ENCODE measurements around the gene CLRN2. TPM values are rescaled to one million over a fixed set of nuclear protein-coding genes. Genes with fewer than 3 reads are reported as not detected.

Gene CLRN2, protein sequence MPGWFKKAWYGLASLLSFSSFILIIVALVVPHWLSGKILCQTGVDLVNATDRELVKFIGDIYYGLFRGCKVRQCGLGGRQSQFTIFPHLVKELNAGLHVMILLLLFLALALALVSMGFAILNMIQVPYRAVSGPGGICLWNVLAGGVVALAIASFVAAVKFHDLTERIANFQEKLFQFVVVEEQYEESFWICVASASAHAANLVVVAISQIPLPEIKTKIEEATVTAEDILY
- total RNA-seq: not detected
- polyA plus RNA-seq (2013, experiment 1 of 2): not detected
- polyA plus RNA-seq (2013, experiment 2 of 2): not detected
- long read RNA-seq, experiment 1: 0 reads
- long read RNA-seq, experiment 2: 0 reads
- long read RNA-seq, experiment 3: 0 reads
- long read RNA-seq, experiment 4: 0 reads

GRCh38 chr4:17514865-17515264, at the start of gene CLRN2:
Gene CLRN2 (plus strand): TSS chr4:17515165. CDS start chr4:17515267, 102 bp downstream.
- no peak within 1 kb of the TSS for H3K4me3 ChIP-seq (ENCODE audit: low read length)
- peaks cover 32% of the 10 kb centered on the region for H3K4me1 Mint-ChIP-seq
- WGBS, 2 experiments (ENCODE audit: insufficient coverage in 1 of 2, insufficient read length in 1 of 2): 89 to 90% methylated on average over 6 to 9 of the region's 9 CpGs
- H3K9me3 Mint-ChIP-seq: no peaks in the 10 kb centered on the region
- H3K36me3 ChIP-seq (ENCODE audit: control insufficient read depth, insufficient read depth, low read length): no peaks in the 10 kb centered on the region
- DNase-seq: no peak
- H3K27ac ChIP-seq (ENCODE audit: low read depth, low read length): no peak within 1 kb of the TSS
- no peaks in the 10 kb centered on the region for H3K36me3 Mint-ChIP-seq (ENCODE audit: low read depth)
- TF ChIP-seq, protein P1, sequence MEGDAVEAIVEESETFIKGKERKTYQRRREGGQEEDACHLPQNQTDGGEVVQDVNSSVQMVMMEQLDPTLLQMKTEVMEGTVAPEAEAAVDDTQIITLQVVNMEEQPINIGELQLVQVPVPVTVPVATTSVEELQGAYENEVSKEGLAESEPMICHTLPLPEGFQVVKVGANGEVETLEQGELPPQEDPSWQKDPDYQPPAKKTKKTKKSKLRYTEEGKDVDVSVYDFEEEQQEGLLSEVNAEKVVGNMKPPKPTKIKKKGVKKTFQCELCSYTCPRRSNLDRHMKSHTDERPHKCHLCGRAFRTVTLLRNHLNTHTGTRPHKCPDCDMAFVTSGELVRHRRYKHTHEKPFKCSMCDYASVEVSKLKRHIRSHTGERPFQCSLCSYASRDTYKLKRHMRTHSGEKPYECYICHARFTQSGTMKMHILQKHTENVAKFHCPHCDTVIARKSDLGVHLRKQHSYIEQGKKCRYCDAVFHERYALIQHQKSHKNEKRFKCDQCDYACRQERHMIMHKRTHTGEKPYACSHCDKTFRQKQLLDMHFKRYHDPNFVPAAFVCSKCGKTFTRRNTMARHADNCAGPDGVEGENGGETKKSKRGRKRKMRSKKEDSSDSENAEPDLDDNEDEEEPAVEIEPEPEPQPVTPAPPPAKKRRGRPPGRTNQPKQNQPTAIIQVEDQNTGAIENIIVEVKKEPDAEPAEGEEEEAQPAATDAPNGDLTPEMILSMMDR (conservative IDR thresholded peaks at IDR 0.05): no peak
- no peak within 1 kb of the TSS for H3K27ac Mint-ChIP-seq
- no peak within 1 kb of the TSS for H3K9ac ChIP-seq (ENCODE audit: extremely low read depth, low read length, poor library complexity, severe bottlenecking)
- H3K9me3 ChIP-seq (ENCODE audit: control insufficient read depth, low read length): no peaks in the 10 kb centered on the region
- no peak within 1 kb of the TSS for H3K4me3 Mint-ChIP-seq
- peaks cover 56% of the 10 kb centered on the region for H3K27me3 Mint-ChIP-seq (ENCODE audit: insufficient read depth)
- no peaks in the 10 kb centered on the region for H3K4me1 ChIP-seq (ENCODE audit: control insufficient read depth, insufficient read depth, low read length)
- H3K27me3 ChIP-seq (ENCODE audit: control insufficient read depth, insufficient read depth, low read length, poor library complexity, severe bottlenecking): no peaks in the 10 kb centered on the region

DNA sequence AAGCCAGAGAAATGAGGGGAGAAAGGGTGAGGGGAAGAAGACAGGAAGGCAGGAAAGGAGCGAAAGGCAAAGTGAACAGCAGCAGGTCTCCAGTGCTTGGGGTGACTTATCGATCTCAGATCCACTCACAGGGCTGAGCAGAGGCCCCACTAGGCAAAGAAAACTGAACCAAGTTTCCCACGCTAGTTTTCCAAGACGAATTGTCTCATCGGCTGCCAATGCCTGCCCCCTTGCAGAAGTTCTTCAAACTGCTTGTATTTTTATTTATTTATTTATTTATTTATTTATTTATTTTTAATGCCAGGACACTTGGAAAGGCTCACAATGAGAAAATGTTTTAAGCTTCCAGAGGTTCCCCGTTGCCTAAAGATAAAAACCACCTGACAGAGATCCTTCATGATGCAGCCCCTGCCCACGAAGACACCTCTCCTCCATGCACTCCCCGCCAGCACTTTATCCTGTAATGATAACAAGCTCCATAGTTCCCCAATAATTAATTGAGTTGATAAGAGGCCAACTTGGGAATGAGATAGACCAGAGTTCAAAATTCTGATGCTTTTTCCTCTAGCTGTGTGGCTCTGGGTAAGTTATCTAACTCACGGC, 46.2 kb upstream of the CLRN2 start:
- H3K4me1 ChIP-seq (ENCODE audit: control insufficient read depth, insufficient read depth, low read length): no peaks in the 10 kb centered on the region
- WGBS, 2 experiments (ENCODE audit: insufficient coverage in 1 of 2, insufficient read length in 1 of 2): 64 to 83% methylated on average over 3 to 9 of the region's 9 CpGs
- TF ChIP-seq, protein P1 (conservative IDR thresholded peaks at IDR 0.05): peak; percentile 77
- Mint-ChIP-seq H3K27me3 (ENCODE audit: insufficient read depth) (no peaks in the 10 kb centered on the region), H3K36me3 (ENCODE audit: low read depth) (no peaks in the 10 kb centered on the region), H3K27ac (peak overlapping the region; percentile 39), H3K4me3 (no peak overlapping the region), H3K4me1 (no peaks in the 10 kb centered on the region), H3K9me3 (no peaks in the 10 kb centered on the region)
- no peak overlapping the region for H3K4me3 ChIP-seq (ENCODE audit: low read length)
- no peak overlapping the region for H3K9ac ChIP-seq (ENCODE audit: extremely low read depth, low read length, poor library complexity, severe bottlenecking)
- H3K27me3 ChIP-seq (ENCODE audit: control insufficient read depth, insufficient read depth, low read length, poor library complexity, severe bottlenecking): no peaks in the 10 kb centered on the region
- H3K36me3 ChIP-seq (ENCODE audit: control insufficient read depth, insufficient read depth, low read length): no peaks in the 10 kb centered on the region
- H3K9me3 ChIP-seq (ENCODE audit: control insufficient read depth, low read length): no peaks in the 10 kb centered on the region
- no peak overlapping the region for H3K27ac ChIP-seq (ENCODE audit: low read depth, low read length)
- peak; percentile 64 for DNase-seq

- Histone ChIP-seq H3K4me1 (ENCODE audit: control insufficient read depth, insufficient read depth, low read length) (no peaks in the 10 kb centered on the region), H3K9me3 (ENCODE audit: control insufficient read depth, low read length) (no peaks in the 10 kb centered on the region), H3K9ac (ENCODE audit: extremely low read depth, low read length, poor library complexity, severe bottlenecking) (no peak overlapping the region), H3K27me3 (ENCODE audit: control insufficient read depth, insufficient read depth, low read length, poor library complexity, severe bottlenecking) (no peaks in the 10 kb centered on the region), H3K36me3 (ENCODE audit: control insufficient read depth, insufficient read depth, low read length) (no peaks in the 10 kb centered on the region), H3K27ac (ENCODE audit: low read depth, low read length) (no peak overlapping the region), H3K4me3 (ENCODE audit: low read length) (no peak overlapping the region)
- TF ChIP-seq, protein P1 (conservative IDR thresholded peaks at IDR 0.05): no peak
- WGBS, 2 experiments (ENCODE audit: insufficient coverage in 1 of 2, insufficient read length in 1 of 2): 91 to 95% methylated on average over 7 to 11 of the region's 11 CpGs
- no peaks in the 10 kb centered on the region for H3K4me1 Mint-ChIP-seq
- H3K36me3 Mint-ChIP-seq (ENCODE audit: low read depth): no peaks in the 10 kb centered on the region
- no peak for DNase-seq
- H3K9me3 Mint-ChIP-seq: no peaks in the 10 kb centered on the region
- no peaks in the 10 kb centered on the region for H3K27me3 Mint-ChIP-seq (ENCODE audit: insufficient read depth)
- no peak overlapping the region for H3K4me3 Mint-ChIP-seq
- no peak overlapping the region for H3K27ac Mint-ChIP-seq
These were observed 44.9 kb upstream of the CLRN2 start for GRCh38 chr4:17469931-17470674.
